ENCODE measurements around the gene SPATA7.

DNA sequence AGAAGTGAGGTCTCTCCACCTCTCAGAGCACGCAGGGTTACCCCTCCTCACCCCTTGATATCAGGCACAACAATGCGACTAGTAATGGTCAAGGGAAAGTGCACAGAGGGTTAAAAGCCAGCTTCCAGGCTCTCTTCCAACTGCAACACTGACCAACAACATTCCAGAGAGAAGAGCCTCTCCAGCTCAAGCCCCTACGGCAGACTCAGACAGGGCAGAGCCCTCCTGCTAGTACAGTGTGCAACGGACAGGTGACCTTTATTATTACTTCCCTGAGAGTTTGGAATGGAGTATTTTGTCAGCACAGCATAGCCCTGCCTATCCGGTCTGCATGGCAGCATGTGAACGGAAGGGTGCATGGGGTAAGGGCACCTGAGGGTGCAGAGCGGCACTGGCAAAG, 96.3 kb downstream of the SPATA7 start:
- TF ChIP-seq ZBTB17 (CRISPR knock-in tag; IDR thresholded peaks at IDR 0.05) (no peak), SRSF7 (optimal IDR thresholded peaks at IDR 0.05; ENCODE audit: low read depth, low read length) (no peak), KHSRP (IDR thresholded peaks at IDR 0.05) (no peak), TFAM (CRISPR knock-in tag; conservative IDR thresholded peaks at IDR 0.05) (no peak), POLR2A (conservative IDR thresholded peaks at IDR 0.05) (no peak), CTCF (IDR thresholded peaks at IDR 0.05 in 2 of 3, conservative IDR thresholded peaks at IDR 0.05 in 1 of 3; ENCODE audit: insufficient read depth in 2 of 3, low read depth in 1 of 3, low read length in 3 of 3) (no peak), FOXK1 (CRISPR knock-in tag; IDR thresholded peaks at IDR 0.05; ENCODE audit: borderline replicate concordance) (no peak)
- TF ChIP-seq, protein P1, sequence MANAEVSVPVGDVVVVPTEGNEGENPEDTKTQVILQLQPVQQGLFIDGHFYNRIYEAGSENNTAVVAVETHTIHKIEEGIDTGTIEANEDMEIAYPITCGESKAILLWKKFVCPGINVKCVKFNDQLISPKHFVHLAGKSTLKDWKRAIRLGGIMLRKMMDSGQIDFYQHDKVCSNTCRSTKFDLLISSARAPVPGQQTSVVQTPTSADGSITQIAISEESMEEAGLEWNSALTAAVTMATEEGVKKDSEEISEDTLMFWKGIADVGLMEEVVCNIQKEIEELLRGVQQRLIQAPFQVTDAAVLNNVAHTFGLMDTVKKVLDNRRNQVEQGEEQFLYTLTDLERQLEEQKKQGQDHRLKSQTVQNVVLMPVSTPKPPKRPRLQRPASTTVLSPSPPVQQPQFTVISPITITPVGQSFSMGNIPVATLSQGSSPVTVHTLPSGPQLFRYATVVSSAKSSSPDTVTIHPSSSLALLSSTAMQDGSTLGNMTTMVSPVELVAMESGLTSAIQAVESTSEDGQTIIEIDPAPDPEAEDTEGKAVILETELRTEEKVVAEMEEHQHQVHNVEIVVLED (CRISPR knock-in tag; IDR thresholded peaks at IDR 0.05), result no peak
